Astrocyte of the cerebellum (primary cell): Measurements from ENCODE around the gene EPM2AIP1.
"Not testable (repeated sequence)": the region's sequence is repeated elsewhere in the genome, so short reads cannot be mapped to it uniquely, and the experiment has no call there.

Source experiments
- DNase-seq: peaks from one replicate; pipeline ENCODE4 v3.0.0-alpha.2; 2011; ENCODE audit warnings: low read depth
- H3K4me3 ChIP-seq: 2 replicates; pipeline ENCODE4 v1.5.1; 2011; ENCODE audit warnings: mild to moderate bottlenecking, low read depth, low read length, moderate library complexity
- in situ Hi-C: cut with HindIII; loops from 2 replicates; pipeline ENCODE4 v1.10.0; 2017; ENCODE audit warnings: low sequenced_read_pairs
- TF ChIP-seq, protein P1 (sequence below): IDR thresholded peaks from 2 replicates; pipeline ENCODE4 v1.5.1; 2012; ENCODE audit warnings: low read length, low read depth, moderate library complexity, mild to moderate bottlenecking; ENCODE audit errors: missing control alignments

The EPM2AIP1 gene

DNA sequence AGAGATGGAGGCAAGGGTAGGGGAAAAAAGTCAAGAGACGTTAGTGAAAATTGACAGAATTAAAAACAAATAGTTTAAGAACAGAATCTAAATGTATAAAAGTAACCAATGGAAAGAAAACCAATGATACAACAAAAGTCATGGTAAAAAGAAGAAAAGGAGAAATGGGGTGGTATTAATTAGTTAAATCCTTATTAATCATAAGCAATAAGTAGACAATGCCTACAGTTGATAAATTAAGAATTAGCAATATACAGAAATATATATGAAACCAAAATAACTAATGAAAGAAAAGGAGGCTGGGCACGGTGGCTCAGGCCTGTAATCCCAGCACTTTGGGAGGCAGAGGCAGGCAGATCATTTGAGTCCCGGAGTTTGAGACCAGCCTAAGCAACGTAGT, 23.8 kb downstream of the EPM2AIP1 start:
- in situ Hi-C loops = no loop called here
- H3K4me3 ChIP-seq = no peak overlapping the region
- DNase-seq = no peak
- TF ChIP-seq, protein P1, sequence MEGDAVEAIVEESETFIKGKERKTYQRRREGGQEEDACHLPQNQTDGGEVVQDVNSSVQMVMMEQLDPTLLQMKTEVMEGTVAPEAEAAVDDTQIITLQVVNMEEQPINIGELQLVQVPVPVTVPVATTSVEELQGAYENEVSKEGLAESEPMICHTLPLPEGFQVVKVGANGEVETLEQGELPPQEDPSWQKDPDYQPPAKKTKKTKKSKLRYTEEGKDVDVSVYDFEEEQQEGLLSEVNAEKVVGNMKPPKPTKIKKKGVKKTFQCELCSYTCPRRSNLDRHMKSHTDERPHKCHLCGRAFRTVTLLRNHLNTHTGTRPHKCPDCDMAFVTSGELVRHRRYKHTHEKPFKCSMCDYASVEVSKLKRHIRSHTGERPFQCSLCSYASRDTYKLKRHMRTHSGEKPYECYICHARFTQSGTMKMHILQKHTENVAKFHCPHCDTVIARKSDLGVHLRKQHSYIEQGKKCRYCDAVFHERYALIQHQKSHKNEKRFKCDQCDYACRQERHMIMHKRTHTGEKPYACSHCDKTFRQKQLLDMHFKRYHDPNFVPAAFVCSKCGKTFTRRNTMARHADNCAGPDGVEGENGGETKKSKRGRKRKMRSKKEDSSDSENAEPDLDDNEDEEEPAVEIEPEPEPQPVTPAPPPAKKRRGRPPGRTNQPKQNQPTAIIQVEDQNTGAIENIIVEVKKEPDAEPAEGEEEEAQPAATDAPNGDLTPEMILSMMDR = no peak

DNA sequence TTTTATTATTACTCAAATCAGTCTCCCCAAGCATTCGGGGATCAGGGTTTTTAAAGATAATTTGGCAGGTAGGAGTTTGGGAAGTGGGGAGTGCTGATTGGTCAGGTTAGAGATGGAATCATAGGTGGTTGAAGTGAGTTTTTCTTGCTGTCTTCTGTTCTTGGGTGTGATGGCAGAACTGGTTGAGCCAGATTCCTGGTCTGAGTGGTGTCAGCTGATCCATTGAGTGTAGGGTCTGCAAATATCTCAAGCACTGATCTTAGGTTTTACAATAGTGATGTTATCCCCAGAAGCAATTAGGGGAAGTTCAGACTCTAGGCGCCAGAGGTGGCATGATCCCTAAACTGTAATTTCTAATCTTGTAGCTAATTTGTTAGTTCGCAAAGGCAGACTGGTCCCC, 27.5 kb downstream of the EPM2AIP1 start:
- in situ Hi-C loops = no loop called here
- no peak overlapping the region for H3K4me3 ChIP-seq
- no peak for DNase-seq
- TF ChIP-seq, protein P1 = no peak

DNA sequence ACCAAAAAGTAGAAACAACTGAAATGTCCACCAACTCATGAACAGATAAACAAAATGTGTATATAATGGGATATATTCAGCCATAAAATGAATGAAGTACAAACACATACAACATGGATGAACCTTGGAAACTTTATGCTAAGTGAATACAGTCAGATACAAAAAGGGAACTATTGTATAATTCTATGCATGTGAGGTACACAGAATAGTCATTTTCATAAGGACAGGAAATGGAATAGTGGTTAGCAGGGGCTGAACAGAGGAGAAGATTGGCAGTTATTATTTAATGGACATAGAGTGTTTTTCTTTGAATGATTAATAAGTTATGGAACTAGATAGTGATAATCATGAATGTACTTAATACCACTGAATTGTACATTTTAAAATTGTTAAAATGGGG, 28.1 kb downstream of the EPM2AIP1 start:
- DNase-seq = no peak
- H3K4me3 ChIP-seq = no peak overlapping the region
- in situ Hi-C loops = no loop called here
- TF ChIP-seq, protein P1 = no peak

DNA sequence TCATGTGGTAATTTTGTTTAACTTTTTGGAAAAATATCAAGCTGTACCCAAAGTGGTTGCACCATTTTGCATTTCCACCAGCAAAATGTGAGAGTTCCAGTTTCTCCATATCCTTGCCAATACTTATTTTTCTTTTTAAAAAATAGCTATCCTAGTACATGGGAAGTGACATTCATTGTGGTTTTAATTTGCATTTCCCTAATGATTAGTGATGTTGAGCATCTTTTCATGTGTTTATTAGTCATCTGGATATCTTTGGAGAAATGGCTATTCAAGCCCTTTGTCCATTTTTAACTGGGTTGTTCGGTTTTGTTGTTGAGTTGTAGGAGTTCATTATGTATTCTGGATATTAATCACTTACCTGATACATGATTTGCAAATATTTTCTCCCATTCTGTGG, 28.6 kb downstream of the EPM2AIP1 start:
- no peak overlapping the region for H3K4me3 ChIP-seq
- TF ChIP-seq, protein P1 = no peak
- in situ Hi-C loops = no loop called here
- no peak for DNase-seq

DNA sequence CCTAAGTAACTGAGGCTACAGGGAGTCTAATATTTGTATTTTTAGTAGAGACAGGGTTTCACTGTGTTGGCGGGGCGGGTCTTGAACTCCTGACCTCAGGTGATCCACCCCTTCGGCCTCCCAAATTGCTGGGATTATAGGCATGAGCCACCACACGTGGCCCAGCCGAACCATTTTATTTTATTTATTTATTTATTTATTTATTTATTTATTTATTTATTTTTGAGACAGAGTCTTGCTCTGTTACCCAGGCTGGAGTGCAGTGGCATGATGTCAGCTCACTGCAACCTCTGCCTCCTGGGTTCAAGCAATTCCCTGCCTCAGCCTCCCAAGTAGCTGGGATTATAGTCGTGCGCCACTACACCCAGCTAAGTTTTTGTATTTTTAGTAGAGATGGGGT, 29.9 kb downstream of the EPM2AIP1 start:
- H3K4me3 ChIP-seq, DNase-seq, in situ Hi-C loops: not testable (repeated sequence)

DNA sequence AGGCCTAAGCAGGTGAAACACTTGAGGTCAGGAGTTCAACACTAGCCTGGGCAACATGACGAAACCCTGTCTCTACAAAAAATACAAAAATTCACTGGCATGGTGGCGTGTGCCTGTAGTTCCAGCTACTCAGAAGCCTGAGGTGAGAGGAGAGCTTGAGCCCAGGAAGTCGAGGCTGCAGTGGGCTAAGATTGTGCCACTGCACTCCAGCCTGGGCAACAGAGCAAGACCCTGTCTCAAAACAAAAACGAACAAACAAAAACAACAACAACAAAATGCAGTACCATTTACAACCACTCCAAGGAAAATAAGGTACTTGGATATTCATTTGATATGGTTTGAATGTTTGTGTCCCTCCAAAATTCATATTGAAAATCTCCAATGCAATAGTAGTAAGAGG, 32.4 kb downstream of the EPM2AIP1 start:
- H3K4me3 ChIP-seq = no peak overlapping the region
- no peak for DNase-seq
- in situ Hi-C loops = no loop called here
- TF ChIP-seq, protein P1 = no peak

DNA sequence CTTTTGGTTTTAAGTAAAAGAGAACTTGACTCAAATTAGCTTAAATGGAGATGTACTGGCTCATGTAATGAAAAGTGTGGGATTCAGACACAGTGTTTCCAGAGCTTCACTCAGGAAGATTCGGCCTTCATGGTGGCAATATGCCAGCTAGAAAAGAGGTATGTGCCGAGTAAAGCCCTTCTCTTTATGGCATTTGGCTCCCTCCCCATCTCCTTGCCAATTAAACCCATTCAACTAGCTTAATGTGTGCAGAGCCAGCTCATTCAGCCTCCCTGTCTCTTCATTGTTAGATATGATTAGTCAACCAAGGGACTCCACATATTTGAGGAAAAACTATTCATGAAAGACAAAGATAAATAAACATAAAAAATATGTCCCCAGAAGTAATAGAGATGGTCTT, 33.1 kb downstream of the EPM2AIP1 start:
- DNase-seq = no peak
- TF ChIP-seq, protein P1 = no peak
- in situ Hi-C loops = no loop called here
- H3K4me3 ChIP-seq = no peak overlapping the region
